HepG2 (cell line): Measurements from ENCODE around the gene TPPP2. TPM values are rescaled to one million over a fixed set of nuclear protein-coding genes. Genes with fewer than 3 reads are reported as not detected.
A peak's percentile ranks its signal among the peaks of the same experiment; 100 is the strongest.

Source experiments
- BHLHE40 ChIP-seq: IDR thresholded peaks from 2 replicates; pipeline ENCODE4 v1.6.1; 2011; ENCODE audit warnings: low read length, improper control_type of control experiment
- HNRNPH1 ChIP-seq: fragments of 200-400 bp; formaldehyde crosslinking; optimal IDR thresholded peaks from 2 replicates; pipeline ENCODE3; 2017; ENCODE audit warnings: mild to moderate bottlenecking, low read depth, low read length
- MAFF ChIP-seq: IDR thresholded peaks from 2 replicates; pipeline ENCODE4 v1.6.1; 2011; ENCODE audit warnings: low read depth, low read length, improper control_type of control experiment
- PHF20 ChIP-seq: sonication (generic); formaldehyde crosslinking; IDR thresholded peaks from 2 replicates; pipeline ENCODE4 v1.5.0; 2020; ENCODE audit warnings: mild to moderate bottlenecking, missing genetic modification reagents
- RORA ChIP-seq: sonication (generic); formaldehyde crosslinking; IDR thresholded peaks from 2 replicates; pipeline ENCODE4 v1.5.0; 2020; ENCODE audit warnings: mild to moderate bottlenecking, missing genetic modification reagents, moderate library complexity
- TEAD2 ChIP-seq: sonication (generic); formaldehyde crosslinking; IDR thresholded peaks from 2 replicates; pipeline ENCODE4 v1.9.0; 2021; ENCODE audit warnings: missing genetic modification reagents
- ZNF230 ChIP-seq: sonication (generic); formaldehyde crosslinking; IDR thresholded peaks from 2 replicates; pipeline ENCODE4 v1.4.0; 2020; ENCODE audit warnings: mild to moderate bottlenecking, missing genetic modification reagents
- ZNF296 ChIP-seq: sonication (generic); formaldehyde crosslinking; conservative IDR thresholded peaks from 2 replicates; pipeline ENCODE4 v1.5.0; 2020; ENCODE audit warnings: mild to moderate bottlenecking, missing genetic modification reagents
- ZNF3 ChIP-seq: IDR thresholded peaks from 2 replicates; pipeline ENCODE4 v1.7.0; 2017; ENCODE audit warnings: inconsistent platforms
- ZNF564 ChIP-seq: sonication (generic); formaldehyde crosslinking; IDR thresholded peaks from 2 replicates; pipeline ENCODE4 v1.8.1; 2023; ENCODE audit warnings: mild to moderate bottlenecking, missing genetic modification reagents
- polyA plus RNA-seq, 8 experiments: library from polyadenylated mRNA; depleted of rRNA in 3 of 8; stranded (reverse) in 7 of 8; unstranded in 1 of 8; fragments of >200 nt; fragmentation: Illumina TruSeq in 4 of 8; extraction: Trizol in 4 of 8; gene quantifications; 2 replicates each; pipeline versions ENCODE4 v1.2.1 to v1.2.3, GENCODE V29; 2011 to 2016; ENCODE audit warnings: low read depth in 4 of 8, missing spikeins in 1 of 8, mixed read lengths in 1 of 8; ENCODE audit not compliant: insufficient read depth in 1 of 8
- total RNA-seq, 5 experiments: library from RNA; depleted of rRNA; stranded (reverse); fragments of >200 nt; fragmentation: Illumina TruSeq; extraction: Trizol; gene quantifications; 2 replicates each; pipeline ENCODE4 v1.2.3, GENCODE V29; 2016; ENCODE audit warnings: low read depth in 1 of 5
- TF ChIP-seq, protein P1 (sequence below), 2 experiments: fragments of 450-650 bp in 1 of 2; sonication (generic) in 1 of 2; formaldehyde crosslinking in 1 of 2; IDR thresholded peaks; 2 replicates each; pipeline versions ENCODE4 v1.6.1 to v1.8.0; 2016 to 2022; ENCODE audit warnings: antibody characterized with exemption in 1 of 2, mild to moderate bottlenecking in 1 of 2, missing genetic modification reagents in 1 of 2
- TF ChIP-seq, protein P2 (sequence below): fragments of 450-650 bp; IDR thresholded peaks from 2 replicates; pipeline ENCODE4 v1.6.1; 2016
- TF ChIP-seq, protein P3 (sequence below): IDR thresholded peaks from 2 replicates; pipeline ENCODE4 v1.6.1; 2016; ENCODE audit warnings: missing genetic modification reagents, missing compliant biosample characterization
- TF ChIP-seq, protein P4 (sequence below): sonication (generic); formaldehyde crosslinking; IDR thresholded peaks from 2 replicates; pipeline ENCODE4 v1.4.0; 2020; ENCODE audit warnings: missing genetic modification reagents

The TPPP2 gene
- total and polyA plus RNA-seq, 2 of the 13 experiments (the other 11 are each of a cell fraction or from before 2014, with no cell fraction given) = 0.58 to 4.2 TPM

DNA sequence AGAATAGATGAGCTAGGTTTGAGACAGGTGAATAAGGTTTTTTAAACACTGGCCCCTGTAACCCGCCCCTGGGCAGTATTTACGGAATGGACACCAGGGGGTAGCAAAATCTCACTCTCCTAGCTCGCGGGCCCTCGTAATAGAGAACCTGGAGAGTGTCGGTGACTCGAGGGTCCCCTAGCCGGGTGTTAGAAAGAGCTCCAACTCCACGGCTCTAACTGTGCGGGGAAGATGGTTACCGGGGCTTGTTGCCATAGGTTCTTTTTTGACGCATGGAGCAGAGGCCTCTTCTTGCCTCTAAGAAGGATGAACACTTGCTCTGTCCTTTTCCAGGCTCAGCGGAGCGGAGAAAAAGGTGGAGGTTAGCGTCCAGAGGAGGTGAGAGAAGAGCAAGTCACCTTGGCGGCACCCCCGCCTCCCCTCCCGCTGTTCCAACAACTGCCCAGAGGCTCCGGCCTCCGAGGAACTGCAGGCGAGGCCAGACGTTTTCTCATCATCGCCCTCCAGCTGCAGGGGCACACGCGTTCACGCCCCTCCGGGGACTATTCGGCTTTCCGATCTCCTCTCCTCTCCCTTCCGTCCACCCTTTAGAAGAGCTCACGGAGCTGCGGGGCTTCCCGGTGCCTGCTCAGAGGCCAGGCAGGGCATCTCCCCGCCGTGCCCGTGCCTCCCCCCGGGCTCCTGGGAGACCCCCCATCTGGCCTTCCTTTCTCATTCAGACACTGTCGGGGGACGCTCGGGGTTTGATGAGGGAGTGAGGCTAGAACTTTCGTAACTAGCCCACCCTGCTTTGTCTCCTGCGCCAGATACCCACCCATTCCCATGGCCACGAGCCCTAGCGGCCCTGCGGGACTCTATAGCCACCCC is 38.7 kb downstream of the TPPP2 start (continued):
- TF ChIP-seq, protein P1, sequence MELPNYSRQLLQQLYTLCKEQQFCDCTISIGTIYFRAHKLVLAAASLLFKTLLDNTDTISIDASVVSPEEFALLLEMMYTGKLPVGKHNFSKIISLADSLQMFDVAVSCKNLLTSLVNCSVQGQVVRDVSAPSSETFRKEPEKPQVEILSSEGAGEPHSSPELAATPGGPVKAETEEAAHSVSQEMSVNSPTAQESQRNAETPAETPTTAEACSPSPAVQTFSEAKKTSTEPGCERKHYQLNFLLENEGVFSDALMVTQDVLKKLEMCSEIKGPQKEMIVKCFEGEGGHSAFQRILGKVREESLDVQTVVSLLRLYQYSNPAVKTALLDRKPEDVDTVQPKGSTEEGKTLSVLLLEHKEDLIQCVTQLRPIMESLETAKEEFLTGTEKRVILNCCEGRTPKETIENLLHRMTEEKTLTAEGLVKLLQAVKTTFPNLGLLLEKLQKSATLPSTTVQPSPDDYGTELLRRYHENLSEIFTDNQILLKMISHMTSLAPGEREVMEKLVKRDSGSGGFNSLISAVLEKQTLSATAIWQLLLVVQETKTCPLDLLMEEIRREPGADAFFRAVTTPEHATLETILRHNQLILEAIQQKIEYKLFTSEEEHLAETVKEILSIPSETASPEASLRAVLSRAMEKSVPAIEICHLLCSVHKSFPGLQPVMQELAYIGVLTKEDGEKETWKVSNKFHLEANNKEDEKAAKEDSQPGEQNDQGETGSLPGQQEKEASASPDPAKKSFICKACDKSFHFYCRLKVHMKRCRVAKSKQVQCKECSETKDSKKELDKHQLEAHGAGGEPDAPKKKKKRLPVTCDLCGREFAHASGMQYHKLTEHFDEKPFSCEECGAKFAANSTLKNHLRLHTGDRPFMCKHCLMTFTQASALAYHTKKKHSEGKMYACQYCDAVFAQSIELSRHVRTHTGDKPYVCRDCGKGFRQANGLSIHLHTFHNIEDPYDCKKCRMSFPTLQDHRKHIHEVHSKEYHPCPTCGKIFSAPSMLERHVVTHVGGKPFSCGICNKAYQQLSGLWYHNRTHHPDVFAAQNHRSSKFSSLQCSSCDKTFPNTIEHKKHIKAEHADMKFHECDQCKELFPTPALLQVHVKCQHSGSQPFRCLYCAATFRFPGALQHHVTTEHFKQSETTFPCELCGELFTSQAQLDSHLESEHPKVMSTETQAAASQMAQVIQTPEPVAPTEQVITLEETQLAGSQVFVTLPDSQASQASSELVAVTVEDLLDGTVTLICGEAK (IDR thresholded peaks at IDR 0.05) = no peak
- TF ChIP-seq, protein P1 (CRISPR knock-in tag; IDR thresholded peaks at IDR 0.05) = no peak
- TF ChIP-seq PHF20 (CRISPR knock-in tag) (0 out of 2 replicates have a peak, but pooled peaks have one; percentile 21), HNRNPH1 (no peak), ZNF296 (CRISPR knock-in tag) (no peak), RORA (CRISPR knock-in tag) (no peak), BHLHE40 (no peak), ZNF3 (peak; percentile 34; the same call in 1 of the 2 replicates), MAFF (no peak), ZNF230 (no peak), ZNF564 (CRISPR knock-in tag) (no peak), TEAD2 (CRISPR knock-in tag) (no peak)
- TF ChIP-seq, protein P2, sequence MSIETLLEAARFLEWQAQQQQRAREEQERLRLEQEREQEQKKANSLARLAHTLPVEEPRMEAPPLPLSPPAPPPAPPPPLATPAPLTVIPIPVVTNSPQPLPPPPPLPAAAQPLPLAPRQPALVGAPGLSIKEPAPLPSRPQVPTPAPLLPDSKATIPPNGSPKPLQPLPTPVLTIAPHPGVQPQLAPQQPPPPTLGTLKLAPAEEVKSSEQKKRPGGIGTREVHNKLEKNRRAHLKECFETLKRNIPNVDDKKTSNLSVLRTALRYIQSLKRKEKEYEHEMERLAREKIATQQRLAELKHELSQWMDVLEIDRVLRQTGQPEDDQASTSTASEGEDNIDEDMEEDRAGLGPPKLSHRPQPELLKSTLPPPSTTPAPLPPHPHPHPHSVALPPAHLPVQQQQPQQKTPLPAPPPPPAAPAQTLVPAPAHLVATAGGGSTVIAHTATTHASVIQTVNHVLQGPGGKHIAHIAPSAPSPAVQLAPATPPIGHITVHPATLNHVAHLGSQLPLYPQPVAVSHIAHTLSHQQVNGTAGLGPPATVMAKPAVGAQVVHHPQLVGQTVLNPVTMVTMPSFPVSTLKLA = no peak
- TF ChIP-seq, protein P3, sequence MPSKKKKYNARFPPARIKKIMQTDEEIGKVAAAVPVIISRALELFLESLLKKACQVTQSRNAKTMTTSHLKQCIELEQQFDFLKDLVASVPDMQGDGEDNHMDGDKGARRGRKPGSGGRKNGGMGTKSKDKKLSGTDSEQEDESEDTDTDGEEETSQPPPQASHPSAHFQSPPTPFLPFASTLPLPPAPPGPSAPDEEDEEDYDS (CRISPR knock-in tag) = no peak; the same call in 1 of the 2 replicates
- TF ChIP-seq, protein P4, sequence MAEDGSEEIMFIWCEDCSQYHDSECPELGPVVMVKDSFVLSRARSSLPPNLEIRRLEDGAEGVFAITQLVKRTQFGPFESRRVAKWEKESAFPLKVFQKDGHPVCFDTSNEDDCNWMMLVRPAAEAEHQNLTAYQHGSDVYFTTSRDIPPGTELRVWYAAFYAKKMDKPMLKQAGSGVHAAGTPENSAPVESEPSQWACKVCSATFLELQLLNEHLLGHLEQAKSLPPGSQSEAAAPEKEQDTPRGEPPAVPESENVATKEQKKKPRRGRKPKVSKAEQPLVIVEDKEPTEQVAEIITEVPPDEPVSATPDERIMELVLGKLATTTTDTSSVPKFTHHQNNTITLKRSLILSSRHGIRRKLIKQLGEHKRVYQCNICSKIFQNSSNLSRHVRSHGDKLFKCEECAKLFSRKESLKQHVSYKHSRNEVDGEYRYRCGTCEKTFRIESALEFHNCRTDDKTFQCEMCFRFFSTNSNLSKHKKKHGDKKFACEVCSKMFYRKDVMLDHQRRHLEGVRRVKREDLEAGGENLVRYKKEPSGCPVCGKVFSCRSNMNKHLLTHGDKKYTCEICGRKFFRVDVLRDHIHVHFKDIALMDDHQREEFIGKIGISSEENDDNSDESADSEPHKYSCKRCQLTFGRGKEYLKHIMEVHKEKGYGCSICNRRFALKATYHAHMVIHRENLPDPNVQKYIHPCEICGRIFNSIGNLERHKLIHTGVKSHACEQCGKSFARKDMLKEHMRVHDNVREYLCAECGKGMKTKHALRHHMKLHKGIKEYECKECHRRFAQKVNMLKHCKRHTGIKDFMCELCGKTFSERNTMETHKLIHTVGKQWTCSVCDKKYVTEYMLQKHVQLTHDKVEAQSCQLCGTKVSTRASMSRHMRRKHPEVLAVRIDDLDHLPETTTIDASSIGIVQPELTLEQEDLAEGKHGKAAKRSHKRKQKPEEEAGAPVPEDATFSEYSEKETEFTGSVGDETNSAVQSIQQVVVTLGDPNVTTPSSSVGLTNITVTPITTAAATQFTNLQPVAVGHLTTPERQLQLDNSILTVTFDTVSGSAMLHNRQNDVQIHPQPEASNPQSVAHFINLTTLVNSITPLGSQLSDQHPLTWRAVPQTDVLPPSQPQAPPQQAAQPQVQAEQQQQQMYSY = peak; percentile 49; the same call in 1 of the 2 replicates
